Measurements from ENCODE around the gene MCU.

DNA sequence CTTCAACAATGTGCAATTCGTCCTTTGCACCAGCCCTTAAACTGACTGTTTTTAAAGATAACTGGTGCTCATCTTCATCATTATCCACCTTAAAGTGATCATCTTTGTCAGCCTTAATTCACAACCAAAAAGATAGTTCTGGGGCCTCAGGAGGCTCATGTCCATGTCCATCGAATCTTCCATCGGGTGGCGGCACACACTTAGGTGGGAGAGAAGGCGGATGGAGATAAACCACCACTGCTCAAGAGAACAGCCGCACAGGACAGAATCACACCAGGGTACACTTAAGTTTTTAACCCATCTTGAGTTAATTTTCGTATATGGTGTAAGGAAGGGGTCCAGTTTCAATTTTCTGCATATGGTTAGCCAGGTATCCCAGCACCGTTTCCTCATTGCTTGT lies 226.4 kb downstream of the MCU start:
- TF ChIP-seq POLR2AphosphoS5 (IDR thresholded peaks at IDR 0.05) = no peak
- TF ChIP-seq EP300 (conservative IDR thresholded peaks at IDR 0.05; ENCODE audit: poor library complexity, severe bottlenecking) = no peak
- TF ChIP-seq, protein P1, sequence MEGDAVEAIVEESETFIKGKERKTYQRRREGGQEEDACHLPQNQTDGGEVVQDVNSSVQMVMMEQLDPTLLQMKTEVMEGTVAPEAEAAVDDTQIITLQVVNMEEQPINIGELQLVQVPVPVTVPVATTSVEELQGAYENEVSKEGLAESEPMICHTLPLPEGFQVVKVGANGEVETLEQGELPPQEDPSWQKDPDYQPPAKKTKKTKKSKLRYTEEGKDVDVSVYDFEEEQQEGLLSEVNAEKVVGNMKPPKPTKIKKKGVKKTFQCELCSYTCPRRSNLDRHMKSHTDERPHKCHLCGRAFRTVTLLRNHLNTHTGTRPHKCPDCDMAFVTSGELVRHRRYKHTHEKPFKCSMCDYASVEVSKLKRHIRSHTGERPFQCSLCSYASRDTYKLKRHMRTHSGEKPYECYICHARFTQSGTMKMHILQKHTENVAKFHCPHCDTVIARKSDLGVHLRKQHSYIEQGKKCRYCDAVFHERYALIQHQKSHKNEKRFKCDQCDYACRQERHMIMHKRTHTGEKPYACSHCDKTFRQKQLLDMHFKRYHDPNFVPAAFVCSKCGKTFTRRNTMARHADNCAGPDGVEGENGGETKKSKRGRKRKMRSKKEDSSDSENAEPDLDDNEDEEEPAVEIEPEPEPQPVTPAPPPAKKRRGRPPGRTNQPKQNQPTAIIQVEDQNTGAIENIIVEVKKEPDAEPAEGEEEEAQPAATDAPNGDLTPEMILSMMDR (IDR thresholded peaks at IDR 0.05; ENCODE audit: poor library complexity, severe bottlenecking) = no peak

Measured in neural cell (in vitro differentiated cells).